ENCODE data around the gene BAG1.

The BAG1 gene

GRCh38 chr9:33263131-33264002, 1.1 kb downstream of the BAG1 start:
- Mint-ChIP-seq H3K27me3 (no peaks in the 10 kb centered on the region), H3K4me1 (ENCODE audit: low read depth) (peaks cover 62% of the 10 kb centered on the region), H3K27ac (peak overlapping the region; percentile 97), H3K36me3 (ENCODE audit: low read depth) (peaks cover 69% of the 10 kb centered on the region), H3K9me3 (no peaks in the 10 kb centered on the region), H3K4me3 (peak overlapping the region; percentile 98)

- Mint-ChIP-seq H3K36me3 (ENCODE audit: low read depth) (peaks cover 75% of the 10 kb centered on the region), H3K4me3 (no peak overlapping the region), H3K4me1 (ENCODE audit: low read depth) (peaks cover 33% of the 10 kb centered on the region), H3K27me3 (no peaks in the 10 kb centered on the region), H3K9me3 (no peaks in the 10 kb centered on the region), H3K27ac (no peak overlapping the region)
These were observed 4.1 kb downstream of the BAG1 start for GRCh38 chr9:33260372-33260771.

- H3K27ac Mint-ChIP-seq = no peak overlapping the region
- no peaks in the 10 kb centered on the region for H3K9me3 Mint-ChIP-seq
- H3K4me3 Mint-ChIP-seq = no peak overlapping the region
- H3K36me3 Mint-ChIP-seq (ENCODE audit: low read depth) = peaks cover 78% of the 10 kb centered on the region
- peaks cover 21% of the 10 kb centered on the region for H3K4me1 Mint-ChIP-seq (ENCODE audit: low read depth)
- no peaks in the 10 kb centered on the region for H3K27me3 Mint-ChIP-seq
These were observed 7.2 kb downstream of the BAG1 start for GRCh38 chr9:33257276-33257675.

GRCh38 chr9:33256236-33256635, 8.3 kb downstream of the BAG1 start:
- no peaks in the 10 kb centered on the region for H3K27me3 Mint-ChIP-seq
- H3K4me1 Mint-ChIP-seq (ENCODE audit: low read depth) = peaks cover 16% of the 10 kb centered on the region
- no peaks in the 10 kb centered on the region for H3K9me3 Mint-ChIP-seq
- H3K27ac Mint-ChIP-seq = no peak overlapping the region
- H3K4me3 Mint-ChIP-seq = no peak overlapping the region
- H3K36me3 Mint-ChIP-seq (ENCODE audit: low read depth) = peaks cover 72% of the 10 kb centered on the region

GRCh38 chr9:33255471-33255870, 9.0 kb downstream of the BAG1 start:
- no peaks in the 10 kb centered on the region for H3K9me3 Mint-ChIP-seq
- no peak overlapping the region for H3K4me3 Mint-ChIP-seq
- H3K27ac Mint-ChIP-seq = no peak overlapping the region
- peaks cover 72% of the 10 kb centered on the region for H3K36me3 Mint-ChIP-seq (ENCODE audit: low read depth)
- H3K4me1 Mint-ChIP-seq (ENCODE audit: low read depth) = peaks cover 10% of the 10 kb centered on the region
- H3K27me3 Mint-ChIP-seq = no peaks in the 10 kb centered on the region

- Mint-ChIP-seq H3K4me1 (ENCODE audit: low read depth) (peaks cover 6% of the 10 kb centered on the region), H3K36me3 (ENCODE audit: low read depth) (peaks cover 68% of the 10 kb centered on the region), H3K4me3 (no peak overlapping the region)
These were observed 9.5 kb downstream of the BAG1 start for GRCh38 chr9:33255014-33255413.

GRCh38 chr9:33254211-33254610, 10.3 kb downstream of the BAG1 start:
- Mint-ChIP-seq H3K27ac (no peak overlapping the region), H3K9me3 (no peaks in the 10 kb centered on the region), H3K36me3 (ENCODE audit: low read depth) (peaks cover 60% of the 10 kb centered on the region), H3K4me1 (ENCODE audit: low read depth) (no peaks in the 10 kb centered on the region), H3K4me3 (no peak overlapping the region), H3K27me3 (no peaks in the 10 kb centered on the region)

More at GRCh38 chr9:33255014-33255413, 9.5 kb downstream of the BAG1 start:
- H3K9me3 Mint-ChIP-seq = no peaks in the 10 kb centered on the region
- H3K27me3 Mint-ChIP-seq = no peaks in the 10 kb centered on the region
- H3K27ac Mint-ChIP-seq = no peak overlapping the region

GRCh38 chr9:33250458-33250995, 14.0 kb downstream of the BAG1 start:
- no peak overlapping the region for H3K27ac Mint-ChIP-seq
- H3K36me3 Mint-ChIP-seq (ENCODE audit: low read depth) = peaks cover 40% of the 10 kb centered on the region
- H3K9me3 Mint-ChIP-seq = no peaks in the 10 kb centered on the region
- no peaks in the 10 kb centered on the region for H3K27me3 Mint-ChIP-seq
- no peak overlapping the region for H3K4me3 Mint-ChIP-seq
- H3K4me1 Mint-ChIP-seq (ENCODE audit: low read depth) = no peaks in the 10 kb centered on the region

- Mint-ChIP-seq H3K27me3 (no peaks in the 10 kb centered on the region), H3K4me1 (ENCODE audit: low read depth) (no peaks in the 10 kb centered on the region), H3K4me3 (no peak overlapping the region), H3K9me3 (no peaks in the 10 kb centered on the region), H3K27ac (no peak overlapping the region), H3K36me3 (ENCODE audit: low read depth) (peaks cover 35% of the 10 kb centered on the region)
These were observed 14.5 kb downstream of the BAG1 start for GRCh38 chr9:33249983-33250382.

- H3K36me3 Mint-ChIP-seq (ENCODE audit: low read depth) = peaks cover 28% of the 10 kb centered on the region
- H3K27me3 Mint-ChIP-seq = no peaks in the 10 kb centered on the region
- H3K4me1 Mint-ChIP-seq (ENCODE audit: low read depth) = no peaks in the 10 kb centered on the region
- no peak overlapping the region for H3K4me3 Mint-ChIP-seq
- peak overlapping the region; percentile 23 for H3K27ac Mint-ChIP-seq
- H3K9me3 Mint-ChIP-seq = no peaks in the 10 kb centered on the region
These were observed 15.3 kb downstream of the BAG1 start for GRCh38 chr9:33249087-33249658.

GRCh38 chr9:33248606-33249005, 15.9 kb downstream of the BAG1 start:
- Mint-ChIP-seq H3K36me3 (ENCODE audit: low read depth) (peaks cover 28% of the 10 kb centered on the region), H3K4me1 (ENCODE audit: low read depth) (no peaks in the 10 kb centered on the region), H3K4me3 (no peak overlapping the region), H3K27ac (no peak overlapping the region), H3K27me3 (no peaks in the 10 kb centered on the region), H3K9me3 (no peaks in the 10 kb centered on the region)

- H3K27me3 Mint-ChIP-seq = no peaks in the 10 kb centered on the region
- H3K4me3 Mint-ChIP-seq = no peak overlapping the region
- no peaks in the 10 kb centered on the region for H3K9me3 Mint-ChIP-seq
- peaks cover 20% of the 10 kb centered on the region for H3K36me3 Mint-ChIP-seq (ENCODE audit: low read depth)
- no peaks in the 10 kb centered on the region for H3K4me1 Mint-ChIP-seq (ENCODE audit: low read depth)
- H3K27ac Mint-ChIP-seq = no peak overlapping the region
These were observed 18.1 kb downstream of the BAG1 start for GRCh38 chr9:33246269-33246860.

- Mint-ChIP-seq H3K27me3 (no peaks in the 10 kb centered on the region), H3K36me3 (ENCODE audit: low read depth) (peaks cover 10% of the 10 kb centered on the region), H3K4me3 (no peak overlapping the region), H3K9me3 (no peaks in the 10 kb centered on the region), H3K27ac (no peak overlapping the region), H3K4me1 (ENCODE audit: low read depth) (no peaks in the 10 kb centered on the region)
These were observed 19.2 kb downstream of the BAG1 start for GRCh38 chr9:33245341-33245740.

- H3K9me3 Mint-ChIP-seq = no peaks in the 10 kb centered on the region
- H3K27me3 Mint-ChIP-seq = no peaks in the 10 kb centered on the region
- peaks cover 10% of the 10 kb centered on the region for H3K36me3 Mint-ChIP-seq (ENCODE audit: low read depth)
- no peak overlapping the region for H3K27ac Mint-ChIP-seq
- no peaks in the 10 kb centered on the region for H3K4me1 Mint-ChIP-seq (ENCODE audit: low read depth)
- no peak overlapping the region for H3K4me3 Mint-ChIP-seq
These were observed 20.2 kb downstream of the BAG1 start for GRCh38 chr9:33244137-33244784.
